NCI-H460 (cell line): ENCODE data around the gene TENM4. TPM values are rescaled to one million over a fixed set of nuclear protein-coding genes. Genes with fewer than 3 reads are reported as not detected.

Experiments used
- DNase-seq: peaks from one replicate; pipeline ENCODE4 v3.0.0-alpha.2; 2016; ENCODE audit warnings: low read depth; ENCODE audit errors: extremely low read depth
- total RNA-seq: library from RNA; depleted of rRNA; stranded (reverse); fragments of >200 nt; shearing (Covaris generic); gene quantifications from 2 replicates; pipeline ENCODE4 v1.2.3, GENCODE V29; 2014

The TENM4 gene
- total RNA-seq, 1 experiment from 2014 or later, result not detected

DNA sequence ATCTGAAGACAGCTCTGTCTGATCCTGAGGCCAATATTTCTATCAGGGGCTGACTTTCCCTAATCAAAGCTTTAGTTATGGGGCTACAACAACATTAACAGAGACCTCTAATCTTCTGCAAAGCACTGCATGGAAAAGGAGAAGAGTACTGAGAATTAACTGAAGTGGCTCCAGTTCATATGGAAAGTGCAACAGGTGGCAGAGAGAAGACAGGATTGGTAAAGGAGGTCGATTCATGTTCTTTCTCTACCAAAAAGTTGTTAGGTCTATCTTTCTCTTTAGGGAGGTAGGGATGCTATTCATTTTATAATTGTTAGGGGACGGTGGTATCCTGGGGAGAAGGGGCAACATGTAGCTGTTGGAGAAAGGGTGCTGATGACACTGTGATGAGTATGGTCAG is 633.5 kb downstream of the TENM4 start:
- no peak for DNase-seq

DNA sequence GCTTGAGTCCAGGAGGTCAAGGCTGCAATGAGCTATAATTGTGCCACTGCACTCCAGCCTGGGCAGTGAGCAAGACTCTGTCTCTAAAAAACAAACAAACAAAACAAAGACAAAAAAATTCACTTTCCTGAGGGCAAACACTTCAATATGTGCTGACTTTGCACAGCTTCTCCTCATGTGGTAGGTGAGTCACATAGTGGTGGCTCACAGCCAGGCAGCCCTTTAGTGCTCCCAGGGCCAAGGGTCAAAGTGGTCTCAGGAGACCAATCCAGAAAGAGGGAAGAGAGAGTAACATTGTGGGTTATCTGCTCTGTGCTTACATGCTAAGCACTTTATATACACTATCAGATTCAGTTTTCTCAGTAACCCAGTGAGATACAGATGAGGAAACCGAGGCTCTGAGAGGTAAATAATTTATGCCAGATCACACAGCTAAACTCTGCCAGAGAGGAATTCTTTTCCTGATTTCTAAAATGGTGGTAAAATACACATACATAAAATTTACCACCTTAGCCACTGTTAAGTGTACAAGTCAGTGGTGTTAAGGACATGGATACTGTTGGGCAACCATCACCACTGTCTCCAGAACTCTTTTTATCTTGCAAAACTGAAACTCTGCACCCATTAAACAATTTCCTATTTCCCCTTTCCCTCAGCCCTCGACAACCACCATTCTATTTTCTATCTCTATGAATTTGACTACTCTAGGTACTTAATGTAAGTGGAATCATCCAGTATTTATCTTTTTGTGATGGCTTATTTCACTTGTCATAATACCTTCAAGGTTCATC is 634.4 kb downstream of the TENM4 start:
- no peak for DNase-seq

DNA sequence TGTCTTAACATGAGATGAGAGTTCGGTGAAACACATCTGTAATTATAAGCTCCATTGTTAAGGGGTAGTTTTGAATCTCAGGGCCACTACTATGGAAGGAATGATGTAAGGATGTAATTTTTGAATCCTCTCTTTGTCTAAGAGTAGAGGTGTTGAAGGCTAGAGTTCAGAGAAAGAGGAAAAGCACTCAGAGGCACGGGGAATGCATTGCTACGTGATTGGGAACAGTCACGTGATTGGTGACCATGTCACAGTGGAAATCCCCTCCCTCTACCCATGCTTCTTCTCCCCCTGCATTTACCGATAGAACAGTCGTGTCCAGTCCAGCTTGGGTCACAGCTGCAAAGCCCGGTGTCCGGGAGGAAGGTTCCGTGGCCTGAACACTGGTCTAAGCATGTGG is 635.8 kb downstream of the TENM4 start:
- no peak for DNase-seq

DNA sequence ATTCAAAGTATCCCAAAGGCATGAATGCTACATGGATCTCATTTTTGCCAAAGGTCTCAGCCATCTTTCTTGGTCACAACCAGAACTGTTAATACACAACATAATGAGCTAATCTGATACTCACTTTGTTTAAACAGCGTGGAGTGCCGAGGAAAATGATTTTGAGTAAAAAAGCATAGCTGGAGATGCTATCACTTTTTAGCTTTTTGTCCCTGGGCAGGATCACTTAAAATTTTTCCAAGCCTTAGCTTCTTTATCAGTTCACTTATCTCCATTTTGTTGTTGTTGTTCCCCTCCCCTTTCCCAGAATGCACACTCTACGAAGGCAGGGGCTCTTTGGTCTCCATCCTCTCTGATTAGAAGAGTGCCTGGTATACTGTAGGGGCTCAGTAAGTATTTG is 636.8 kb downstream of the TENM4 start:
- no peak for DNase-seq

DNA sequence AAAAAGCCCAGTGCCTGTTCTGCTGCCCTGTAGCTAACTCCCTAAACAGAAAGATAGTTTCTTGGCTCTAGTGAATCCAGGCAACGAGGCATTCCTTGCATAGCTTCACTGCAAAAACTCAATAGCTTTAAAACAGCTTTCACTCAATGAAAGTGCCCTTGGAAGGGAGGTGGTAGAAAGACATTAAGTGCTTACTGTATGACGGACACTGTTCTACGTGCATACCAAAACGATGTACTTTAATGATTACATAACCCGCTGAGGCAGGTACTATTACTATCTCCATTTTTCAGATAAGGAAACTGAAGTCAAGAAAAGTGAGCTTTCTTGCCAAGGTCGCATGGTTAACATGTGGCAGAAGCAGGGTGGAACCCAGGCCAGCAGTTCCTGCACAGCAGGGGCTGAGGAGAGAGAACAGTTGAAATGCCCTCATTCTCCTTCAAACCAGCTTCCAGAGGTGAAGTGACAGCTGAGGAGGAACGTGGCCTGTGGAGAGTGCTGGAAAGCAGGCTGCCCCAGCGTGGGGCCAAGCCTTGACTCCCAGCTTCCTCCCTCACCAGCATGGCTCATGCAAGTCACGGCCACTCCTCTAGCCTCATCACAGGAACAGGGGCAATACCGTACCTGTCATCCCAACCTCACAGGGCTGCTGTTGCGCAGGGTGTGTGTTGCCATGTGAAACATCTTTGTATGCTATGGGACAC is 638.6 kb downstream of the TENM4 start:
- DNase-seq, result no peak

DNA sequence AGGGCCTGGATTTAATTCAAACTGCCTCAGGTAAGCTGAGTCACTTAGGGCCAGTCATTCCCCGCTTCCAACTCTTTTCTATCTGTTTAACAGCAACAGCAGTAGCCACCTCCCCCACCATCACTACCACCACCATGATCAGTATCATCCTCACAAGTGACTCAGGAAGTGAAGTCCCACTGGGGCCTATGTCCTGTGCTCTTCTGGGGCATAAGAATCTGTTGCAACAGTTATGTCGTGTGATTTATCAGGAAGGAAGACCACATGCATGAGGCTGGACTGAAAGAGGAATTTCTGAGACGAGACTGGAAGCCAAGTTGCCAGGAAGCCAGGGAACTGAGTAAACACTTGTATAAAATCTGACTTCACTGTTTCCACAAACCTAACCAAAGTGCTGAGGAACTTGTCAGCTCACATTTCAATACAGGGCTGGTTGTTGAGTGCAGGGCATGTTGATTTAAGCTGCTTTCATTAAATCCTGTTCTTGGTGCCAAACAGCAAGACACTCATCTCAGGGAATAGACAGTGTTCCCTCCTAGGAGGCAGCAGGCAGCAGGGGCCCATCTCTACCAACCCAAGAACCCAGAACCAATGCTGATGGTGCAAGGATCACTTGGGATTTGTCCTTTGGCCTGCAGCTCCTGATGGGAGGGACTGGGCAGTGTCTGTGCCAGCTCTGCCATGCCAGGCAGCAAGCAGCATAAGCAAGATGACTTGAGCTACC is 639.5 kb downstream of the TENM4 start:
- no peak for DNase-seq

DNA sequence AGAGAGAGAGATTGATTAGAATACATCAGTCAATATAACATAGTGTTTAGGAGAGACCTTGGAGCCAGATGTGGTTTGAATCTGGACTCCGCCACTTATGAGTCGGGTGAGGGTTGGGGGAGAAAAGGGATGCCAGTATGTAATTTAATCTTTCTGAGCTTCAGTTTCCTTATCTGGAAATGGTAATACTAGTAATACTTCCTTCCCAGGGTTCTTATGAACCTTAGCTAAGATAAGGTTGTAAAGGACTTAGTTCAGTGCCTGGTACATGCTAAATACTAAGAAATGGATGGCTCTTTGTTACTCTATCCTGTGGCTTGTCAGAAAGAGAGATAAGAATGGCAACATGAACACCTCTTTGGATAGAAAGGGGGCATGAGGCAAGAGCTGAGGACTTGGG is 640.1 kb downstream of the TENM4 start:
- DNase-seq, result no peak

DNA sequence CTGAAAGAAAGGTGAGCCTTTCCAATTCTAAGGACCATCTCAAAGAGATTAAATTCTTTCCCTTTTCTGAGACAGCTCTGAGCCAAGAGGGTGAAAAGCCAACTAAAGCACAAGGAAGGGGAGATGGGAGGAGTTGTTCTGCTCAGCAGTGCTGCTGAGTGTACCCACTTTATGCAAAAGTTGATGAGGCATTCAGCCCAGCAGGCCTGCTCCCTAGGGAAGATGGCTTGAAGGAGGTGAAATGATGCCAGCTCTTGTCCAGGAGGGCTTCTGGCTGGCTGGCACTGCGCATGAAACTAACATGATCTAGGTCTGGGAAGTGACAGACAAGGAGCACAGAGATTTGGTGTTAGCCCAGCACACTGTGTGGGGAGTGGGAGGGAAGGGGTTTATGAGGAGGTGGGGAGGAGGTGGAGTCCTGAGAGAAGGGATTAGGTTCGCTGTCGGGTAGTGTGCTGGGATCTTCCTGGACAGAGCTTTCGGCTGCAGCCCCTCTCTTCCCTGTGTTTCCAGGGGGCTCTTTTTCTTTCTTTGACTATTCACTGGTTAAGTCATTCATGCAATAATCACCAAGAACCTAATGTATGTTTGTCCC is 640.6 kb downstream of the TENM4 start:
- no peak for DNase-seq

DNA sequence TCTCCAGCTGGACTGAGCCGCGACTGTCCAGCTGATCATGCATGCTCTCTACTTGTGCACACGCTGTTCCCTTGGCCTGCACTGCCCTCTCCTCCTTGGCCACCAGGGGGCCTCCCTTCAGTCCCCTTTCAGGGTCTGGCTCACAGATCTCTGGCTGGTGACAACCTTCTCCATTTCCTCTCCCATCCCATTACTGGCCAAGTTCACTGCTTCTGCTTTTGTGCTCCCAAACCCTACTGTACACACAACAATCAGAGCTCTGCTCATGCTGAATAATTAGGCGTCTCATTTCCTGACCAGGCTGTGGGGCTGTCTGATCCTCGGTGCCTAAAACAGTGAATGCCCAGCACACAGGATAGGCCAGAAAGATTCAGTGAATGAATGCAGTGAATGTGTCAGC is 642.2 kb downstream of the TENM4 start:
- DNase-seq, result no peak

DNA sequence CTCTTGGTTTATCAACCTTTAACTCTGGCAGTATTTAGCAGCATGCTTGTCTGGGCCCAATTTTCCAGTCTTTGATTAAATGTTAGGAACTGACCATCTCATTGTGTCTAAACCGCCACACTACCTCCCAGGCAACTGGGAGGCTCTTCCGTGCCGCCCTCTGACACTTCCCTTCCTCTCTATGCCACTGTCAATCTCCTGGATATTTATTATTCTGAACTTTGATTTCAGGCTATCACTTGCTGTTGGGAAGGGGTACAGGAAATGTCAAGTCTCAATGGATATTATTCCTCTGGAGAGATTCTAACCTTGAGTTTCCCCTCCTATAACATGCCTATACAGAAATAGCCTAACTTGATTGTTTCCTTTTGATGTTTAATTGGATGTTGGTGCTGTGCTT is 643.3 kb downstream of the TENM4 start:
- DNase-seq, result no peak

DNA sequence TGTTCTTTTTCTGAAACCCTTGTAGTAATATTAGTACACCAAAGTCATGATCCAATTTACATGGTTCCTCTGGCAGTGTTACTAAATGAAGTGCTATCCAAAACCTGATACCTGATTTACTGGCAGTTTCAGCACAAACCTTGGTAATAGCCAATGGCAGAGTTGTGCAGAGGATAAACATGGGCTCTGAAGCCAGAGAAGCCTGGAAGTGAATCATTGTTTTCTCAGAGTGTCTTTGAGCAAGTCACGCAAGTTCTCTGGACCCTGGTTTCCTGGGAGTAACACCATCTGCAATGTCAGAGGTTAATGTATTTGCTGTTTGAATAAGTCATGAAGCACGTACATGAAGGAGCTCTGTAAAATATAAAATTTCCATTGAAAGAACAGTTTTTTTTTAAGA is 643.9 kb downstream of the TENM4 start:
- no peak for DNase-seq

DNA sequence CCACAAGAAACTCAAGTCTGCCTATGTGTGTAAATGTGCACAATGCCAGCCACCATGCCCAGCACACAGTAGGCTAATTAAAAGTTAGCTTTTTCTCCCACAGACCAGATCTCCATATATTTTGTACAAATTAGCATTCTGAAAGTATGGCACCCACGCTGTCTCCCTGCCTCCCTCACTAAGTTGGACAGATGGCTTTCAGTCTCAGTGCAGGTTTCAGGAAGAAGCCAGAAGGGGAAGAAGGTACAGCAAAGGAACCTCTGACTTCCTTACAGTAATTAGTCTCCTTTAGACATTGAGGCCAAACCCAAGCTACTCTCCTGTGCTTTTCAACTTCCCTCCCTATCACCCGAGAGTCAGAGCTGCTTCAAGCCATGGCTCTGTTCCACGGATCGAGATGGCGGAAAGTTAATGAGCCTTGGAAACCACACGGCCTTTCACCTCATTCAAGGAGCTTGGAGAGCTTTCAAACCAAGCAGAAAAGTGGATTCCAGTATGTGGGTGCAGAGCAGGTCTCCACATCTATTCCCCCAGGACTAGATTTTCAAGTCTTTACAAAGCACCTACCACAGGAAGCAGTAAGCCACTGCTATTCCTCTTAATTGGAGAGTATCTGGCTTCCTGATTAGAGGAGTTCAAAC is 645.1 kb downstream of the TENM4 start:
- no peak for DNase-seq

DNA sequence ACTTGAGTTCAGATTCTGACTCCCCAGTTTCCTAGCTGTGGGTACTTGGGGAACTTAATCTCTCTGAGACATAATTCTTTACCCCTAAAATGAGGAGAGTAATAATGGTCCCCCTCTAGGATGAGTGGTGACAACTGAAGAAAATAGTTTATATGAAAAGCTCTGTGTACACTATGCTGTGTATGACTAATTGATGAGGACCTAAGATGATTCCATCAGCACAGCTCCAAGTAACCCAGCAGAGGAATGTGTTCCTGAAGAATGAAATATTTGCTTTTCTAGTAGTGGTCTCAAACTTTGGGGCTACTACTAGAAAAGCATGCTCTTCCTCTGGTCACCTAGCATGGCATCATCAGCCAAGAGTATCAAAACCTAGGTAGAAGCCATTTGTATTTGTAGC is 648.9 kb downstream of the TENM4 start:
- DNase-seq, result no peak

DNA sequence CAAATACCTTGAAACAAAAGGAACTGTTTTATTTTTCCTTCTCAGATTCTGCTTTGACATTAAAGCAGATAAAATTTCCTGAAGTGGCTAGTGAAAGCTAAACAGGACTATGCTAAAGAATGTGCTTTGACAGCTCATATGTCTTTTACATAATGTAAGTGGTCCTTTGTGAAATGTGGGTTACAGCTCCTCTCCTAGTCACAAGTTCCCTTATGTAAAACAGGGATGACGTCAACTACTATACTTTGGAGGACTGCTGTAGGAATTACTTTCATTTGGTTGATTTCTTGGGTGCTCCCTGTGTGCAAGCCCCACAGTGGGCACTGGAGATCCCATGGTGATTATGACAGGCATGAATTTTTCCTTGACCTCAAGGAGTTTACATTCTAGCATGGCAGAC is 649.6 kb downstream of the TENM4 start:
- DNase-seq, result no peak

DNA sequence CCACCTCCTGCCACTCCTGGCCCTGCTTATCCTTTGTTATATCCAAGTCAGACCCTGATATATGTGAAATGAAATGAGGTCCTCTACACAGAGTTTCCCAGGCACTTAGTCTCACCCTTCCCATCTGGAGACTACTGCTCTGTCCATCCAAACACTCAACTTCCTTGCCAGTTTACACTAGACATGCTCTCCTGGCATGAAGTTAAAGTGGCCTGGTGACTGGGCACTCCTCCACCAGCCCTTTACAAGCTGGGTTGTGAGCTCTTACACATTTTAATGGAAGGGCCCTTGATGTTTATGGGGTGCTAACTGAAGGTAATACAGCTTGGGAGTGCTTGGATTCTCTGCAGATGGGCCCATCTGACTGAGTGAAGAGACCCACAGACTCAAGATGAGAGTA is 650.0 kb downstream of the TENM4 start:
- no peak for DNase-seq

DNA sequence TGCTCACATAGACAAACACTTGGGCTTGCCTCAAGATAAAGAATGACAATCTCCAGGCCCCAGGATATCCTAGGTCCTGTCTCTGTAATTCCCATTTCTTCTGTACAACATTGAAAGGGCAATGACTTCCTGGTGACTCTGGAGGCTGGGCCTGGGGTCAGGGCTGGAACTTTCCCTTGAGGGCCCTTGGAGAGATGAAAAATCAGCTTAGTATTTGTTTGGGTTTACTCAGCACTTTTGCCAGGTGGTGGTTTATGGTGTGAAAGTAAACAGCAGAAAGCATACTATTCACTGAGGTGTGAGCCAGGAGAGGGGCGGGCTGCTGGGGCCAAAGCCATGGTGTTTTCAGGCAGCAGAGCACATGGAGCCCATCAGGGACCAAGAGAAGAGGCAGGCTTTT is 651.5 kb downstream of the TENM4 start:
- DNase-seq, result no peak

DNA sequence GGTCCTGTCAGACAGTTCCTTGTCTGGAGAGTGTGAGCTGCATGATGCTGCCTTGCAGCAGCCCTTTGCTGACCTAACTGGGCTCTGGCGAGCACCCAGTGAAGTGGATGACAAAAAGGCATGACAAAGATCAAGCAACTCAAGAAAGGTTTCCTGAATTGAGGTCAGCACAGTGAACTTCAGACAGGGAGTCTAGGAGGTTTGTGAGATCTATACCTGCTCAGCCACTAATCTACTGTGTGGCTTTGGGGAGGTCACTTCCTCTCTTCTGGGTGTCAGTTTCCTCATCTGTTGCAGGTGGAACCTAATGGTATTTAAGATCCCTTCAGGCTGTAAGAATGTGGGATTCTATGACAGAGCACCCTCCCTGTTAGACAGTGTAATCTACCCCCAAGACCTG is 652.3 kb downstream of the TENM4 start:
- DNase-seq, result no peak

DNA sequence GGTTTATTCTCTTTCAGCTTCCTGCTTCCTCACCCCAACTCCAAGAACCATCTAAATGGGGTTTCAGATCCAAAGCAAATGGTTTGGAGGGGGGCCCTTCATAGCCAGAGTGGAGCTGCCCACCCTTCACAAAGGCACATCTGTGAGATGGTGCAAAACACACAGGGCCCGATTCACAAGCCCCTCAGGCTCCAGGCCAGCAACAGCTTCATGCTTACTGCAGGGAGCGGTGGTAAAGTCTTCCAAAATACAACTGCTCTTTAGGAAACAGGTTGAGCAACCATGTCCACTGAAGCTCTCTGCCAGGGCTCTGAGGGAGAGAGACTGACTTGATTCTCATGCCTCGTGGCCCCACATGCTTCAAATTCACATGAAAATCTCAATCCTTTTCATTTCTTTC is 653.1 kb downstream of the TENM4 start:
- no peak for DNase-seq

DNA sequence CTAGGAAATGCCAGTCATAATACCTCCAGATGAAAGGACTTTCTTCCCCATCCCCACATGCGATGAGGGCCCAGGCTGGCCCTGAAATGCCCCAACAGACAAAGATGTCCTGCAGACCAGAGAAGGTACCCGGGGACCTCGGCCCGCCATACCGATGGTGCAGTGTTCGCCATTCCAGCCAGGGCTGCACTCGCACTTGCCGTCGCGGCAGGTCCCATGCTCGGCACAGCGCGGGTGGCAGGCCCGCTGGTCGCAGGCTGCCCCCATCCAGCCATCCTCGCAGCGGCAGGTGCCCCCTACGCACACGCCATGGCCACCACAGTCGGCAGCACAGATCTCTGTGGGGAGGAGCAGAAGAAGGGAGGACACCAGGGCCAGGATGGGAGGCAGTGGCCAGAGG is 654.1 kb downstream of the TENM4 start:
- no peak for DNase-seq

DNA sequence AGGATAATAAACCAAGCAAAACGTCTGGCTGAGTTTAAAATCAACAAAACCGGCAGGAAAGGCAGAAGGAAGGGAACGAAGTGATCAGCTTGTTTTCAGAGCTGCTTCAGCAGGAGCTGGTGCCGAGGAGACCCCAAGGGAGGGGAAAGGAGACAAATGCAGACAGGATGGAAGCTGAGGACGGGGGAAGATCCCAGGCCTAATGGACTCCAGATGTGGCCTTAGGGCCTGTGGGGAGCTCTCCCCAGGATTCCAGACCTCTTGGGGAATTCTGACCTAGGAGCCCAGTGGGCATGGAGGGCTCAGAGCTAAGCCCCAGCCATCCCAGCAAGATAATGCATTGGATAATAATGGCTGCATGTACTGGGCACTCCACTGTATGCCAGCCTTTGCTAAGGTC is 654.7 kb downstream of the TENM4 start:
- DNase-seq, result no peak
